HT1080 (cell line): ENCODE measurements around the gene FKBP1A. TPM values are rescaled to one million over a fixed set of nuclear protein-coding genes. Genes with fewer than 3 reads are reported as not detected.

Experiments
- DNase-seq: peaks from one replicate; pipeline ENCODE4 v3.0.0-alpha.2; 2015; ENCODE audit warnings: low read depth
- total RNA-seq: library from RNA; depleted of rRNA; stranded (reverse); fragments of >200 nt; shearing (Covaris generic); gene quantifications from 2 replicates; pipeline ENCODE4 v1.2.3, GENCODE V29; 2014

Gene FKBP1A
- total RNA-seq, 1 experiment from 2014 or later = 419 TPM

GRCh38 chr20:1367479-1367878, 25.4 kb downstream of the FKBP1A start:
- no peak for DNase-seq

GRCh38 chr20:1364106-1364505, 28.7 kb downstream of the FKBP1A start:
- no peak for DNase-seq

- DNase-seq = no peak
Measured at GRCh38 chr20:1363522-1363921, 29.3 kb downstream of the FKBP1A start.

- no peak for DNase-seq
Measured at GRCh38 chr20:1362484-1362883, 30.4 kb downstream of the FKBP1A start.

GRCh38 chr20:1360094-1360846, 32.6 kb downstream of the FKBP1A start:
- no peak for DNase-seq

GRCh38 chr20:1357921-1358671, 34.8 kb downstream of the FKBP1A start:
- peak; percentile 73 for DNase-seq

GRCh38 chr20:1353956-1354355, 38.9 kb downstream of the FKBP1A start:
- no peak for DNase-seq

GRCh38 chr20:1346315-1346969, 46.4 kb downstream of the FKBP1A start:
- no peak for DNase-seq

- DNase-seq = no peak
Measured at GRCh38 chr20:1345756-1346093, 47.1 kb downstream of the FKBP1A start.

GRCh38 chr20:1345030-1345755, 47.7 kb downstream of the FKBP1A start:
- no peak for DNase-seq

- peak; percentile 33 for DNase-seq
Measured at GRCh38 chr20:1343446-1344124, 49.3 kb downstream of the FKBP1A start.

GRCh38 chr20:1341561-1342265, 51.1 kb downstream of the FKBP1A start:
- no peak for DNase-seq

GRCh38 chr20:1338801-1339200, 54.1 kb downstream of the FKBP1A start:
- DNase-seq = no peak

- no peak for DNase-seq
Measured at GRCh38 chr20:1338096-1338495, 54.8 kb downstream of the FKBP1A start.

- DNase-seq = no peak
Measured at GRCh38 chr20:1337441-1337840, 55.4 kb downstream of the FKBP1A start.

GRCh38 chr20:1336699-1337367, 56.0 kb downstream of the FKBP1A start:
- no peak for DNase-seq

GRCh38 chr20:1335961-1336698, 56.7 kb downstream of the FKBP1A start:
- no peak for DNase-seq

GRCh38 chr20:1334761-1335160, 58.1 kb downstream of the FKBP1A start:
- DNase-seq = no peak

GRCh38 chr20:1334370-1334731, 58.5 kb downstream of the FKBP1A start:
- no peak for DNase-seq
